Measurements from ENCODE around the gene UTF1. TPM values are rescaled to one million over a fixed set of nuclear protein-coding genes. Genes with fewer than 3 reads are reported as not detected.
"Not testable (repeated sequence)": the region's sequence is repeated elsewhere in the genome, so short reads cannot be mapped to it uniquely, and the experiment has no call there.

The UTF1 gene
- total RNA-seq, 1 donor = under 0.01 TPM

GRCh38 chr10:133260895-133261725 is 31.1 kb downstream of the UTF1 start:
- DNase-seq (ENCODE audit: low read depth in 2 of 3, low spot score in 2 of 3) = peak; percentile 40 to 55 (median 46)

- peak in 2 of 3 donors; percentile 63 to 66 for DNase-seq (ENCODE audit: low read depth in 2 of 3, low spot score in 2 of 3)
Measured at GRCh38 chr10:133261726-133262325, 31.8 kb downstream of the UTF1 start.

GRCh38 chr10:133262696-133263095 is 32.7 kb downstream of the UTF1 start:
- DNase-seq (ENCODE audit: low read depth in 2 of 3, low spot score in 2 of 3) = no peak

GRCh38 chr10:133263674-133264073 is 33.7 kb downstream of the UTF1 start:
- DNase-seq (ENCODE audit: low read depth in 2 of 3, low spot score in 2 of 3) = no peak

- no peak for DNase-seq (ENCODE audit: low read depth in 2 of 3, low spot score in 2 of 3)
Measured at GRCh38 chr10:133264461-133264860, 34.4 kb downstream of the UTF1 start.

- not testable (repeated sequence) for DNase-seq (ENCODE audit: low read depth in 2 of 3, low spot score in 2 of 3)
Measured at GRCh38 chr10:133265052-133265451, 35.0 kb downstream of the UTF1 start.

GRCh38 chr10:133266056-133266795 is 36.2 kb downstream of the UTF1 start:
- DNase-seq (ENCODE audit: low read depth in 2 of 3, low spot score in 2 of 3) = no peak

GRCh38 chr10:133267293-133267692 is 37.3 kb downstream of the UTF1 start:
- DNase-seq (ENCODE audit: low read depth in 2 of 3, low spot score in 2 of 3) = no peak

GRCh38 chr10:133267829-133268228 is 37.8 kb downstream of the UTF1 start:
- no peak for DNase-seq (ENCODE audit: low read depth in 2 of 3, low spot score in 2 of 3)

GRCh38 chr10:133268532-133268931 is 38.5 kb downstream of the UTF1 start:
- no peak for DNase-seq (ENCODE audit: low read depth in 2 of 3, low spot score in 2 of 3)

GRCh38 chr10:133269367-133269766 is 39.4 kb downstream of the UTF1 start:
- DNase-seq (ENCODE audit: low read depth in 2 of 3, low spot score in 2 of 3) = no peak

GRCh38 chr10:133270204-133270603 is 40.2 kb downstream of the UTF1 start:
- DNase-seq (ENCODE audit: low read depth in 2 of 3, low spot score in 2 of 3) = no peak

GRCh38 chr10:133270773-133271297 is 40.8 kb downstream of the UTF1 start:
- no peak for DNase-seq (ENCODE audit: low read depth in 2 of 3, low spot score in 2 of 3)

- DNase-seq (ENCODE audit: low read depth in 2 of 3, low spot score in 2 of 3) = no peak
Measured at GRCh38 chr10:133271521-133272300, 41.7 kb downstream of the UTF1 start.

GRCh38 chr10:133272301-133272963 is 42.4 kb downstream of the UTF1 start:
- no peak for DNase-seq (ENCODE audit: low read depth in 2 of 3, low spot score in 2 of 3)

- DNase-seq (ENCODE audit: low read depth in 2 of 3, low spot score in 2 of 3) = no peak
Measured at GRCh38 chr10:133272964-133273420, 43.0 kb downstream of the UTF1 start.

GRCh38 chr10:133273534-133274143 is 43.6 kb downstream of the UTF1 start:
- no peak for DNase-seq (ENCODE audit: low read depth in 2 of 3, low spot score in 2 of 3)

GRCh38 chr10:133274751-133275683 is 45.0 kb downstream of the UTF1 start:
- peak; percentile 63 to 94 (median 93) for DNase-seq (ENCODE audit: low read depth in 2 of 3, low spot score in 2 of 3)

Measured in hematopoietic multipotent progenitor cell (in vitro differentiated cells).